ENCODE results near the gene LAMA3. TPM values are rescaled to one million over a fixed set of nuclear protein-coding genes. Genes with fewer than 3 reads are reported as not detected.

Gene LAMA3
- total and polyA plus RNA-seq, 10 donors = 1.3 to 7.1 (median 3.0) TPM

DNA sequence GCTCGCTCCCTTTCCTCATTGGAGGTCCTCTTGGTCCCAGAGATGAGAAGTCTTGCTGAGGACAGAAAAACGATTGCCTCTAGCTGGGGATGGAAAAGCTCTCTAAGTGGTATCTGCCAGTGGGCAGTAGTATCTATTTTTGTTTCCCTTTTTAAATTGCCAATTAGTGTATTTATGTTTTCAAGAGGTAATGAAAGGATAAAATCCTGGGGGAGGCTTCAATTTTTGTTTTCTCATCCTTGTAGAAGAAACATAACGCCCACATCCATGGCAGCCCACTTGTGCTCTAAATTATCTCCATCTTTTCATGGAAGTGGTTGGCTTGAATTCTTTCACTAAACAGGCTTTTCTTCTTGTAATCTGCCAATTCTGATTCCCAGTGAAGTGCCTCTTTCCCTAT, 40.8 kb upstream of the LAMA3 start:
- no peak overlapping the region for H3K4me3 ChIP-seq
- no peak for DNase-seq
- H3K27ac ChIP-seq = no peak overlapping the region
- WGBS, 5 donors = 76 to 87% (median 82%) methylated on average over 3 of the region's 3 CpGs
- H3K36me3 ChIP-seq = no peaks in the 10 kb centered on the region
- H3K9me3 ChIP-seq = no peaks in the 10 kb centered on the region
- H3K27me3 ChIP-seq (replicated peaks in 1 of 7) = no peaks in the 10 kb centered on the region
- TF ChIP-seq POLR2AphosphoS5 (IDR thresholded peaks at IDR 0.05) = no peak
- no peak for TF ChIP-seq POLR2A (IDR thresholded peaks at IDR 0.05)
- TF ChIP-seq, protein P1, sequence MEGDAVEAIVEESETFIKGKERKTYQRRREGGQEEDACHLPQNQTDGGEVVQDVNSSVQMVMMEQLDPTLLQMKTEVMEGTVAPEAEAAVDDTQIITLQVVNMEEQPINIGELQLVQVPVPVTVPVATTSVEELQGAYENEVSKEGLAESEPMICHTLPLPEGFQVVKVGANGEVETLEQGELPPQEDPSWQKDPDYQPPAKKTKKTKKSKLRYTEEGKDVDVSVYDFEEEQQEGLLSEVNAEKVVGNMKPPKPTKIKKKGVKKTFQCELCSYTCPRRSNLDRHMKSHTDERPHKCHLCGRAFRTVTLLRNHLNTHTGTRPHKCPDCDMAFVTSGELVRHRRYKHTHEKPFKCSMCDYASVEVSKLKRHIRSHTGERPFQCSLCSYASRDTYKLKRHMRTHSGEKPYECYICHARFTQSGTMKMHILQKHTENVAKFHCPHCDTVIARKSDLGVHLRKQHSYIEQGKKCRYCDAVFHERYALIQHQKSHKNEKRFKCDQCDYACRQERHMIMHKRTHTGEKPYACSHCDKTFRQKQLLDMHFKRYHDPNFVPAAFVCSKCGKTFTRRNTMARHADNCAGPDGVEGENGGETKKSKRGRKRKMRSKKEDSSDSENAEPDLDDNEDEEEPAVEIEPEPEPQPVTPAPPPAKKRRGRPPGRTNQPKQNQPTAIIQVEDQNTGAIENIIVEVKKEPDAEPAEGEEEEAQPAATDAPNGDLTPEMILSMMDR (IDR thresholded peaks at IDR 0.05 in 8 of 11, conservative IDR thresholded peaks at IDR 0.05 in 3 of 11) = no peak
- H3K4me1 ChIP-seq = peaks cover 0 to 9% (median 0%) of the 10 kb centered on the region in 6 donors
- intact Hi-C loops (cut with DNase I; ENCODE audit: low total_unique reads) = no loop called here

DNA sequence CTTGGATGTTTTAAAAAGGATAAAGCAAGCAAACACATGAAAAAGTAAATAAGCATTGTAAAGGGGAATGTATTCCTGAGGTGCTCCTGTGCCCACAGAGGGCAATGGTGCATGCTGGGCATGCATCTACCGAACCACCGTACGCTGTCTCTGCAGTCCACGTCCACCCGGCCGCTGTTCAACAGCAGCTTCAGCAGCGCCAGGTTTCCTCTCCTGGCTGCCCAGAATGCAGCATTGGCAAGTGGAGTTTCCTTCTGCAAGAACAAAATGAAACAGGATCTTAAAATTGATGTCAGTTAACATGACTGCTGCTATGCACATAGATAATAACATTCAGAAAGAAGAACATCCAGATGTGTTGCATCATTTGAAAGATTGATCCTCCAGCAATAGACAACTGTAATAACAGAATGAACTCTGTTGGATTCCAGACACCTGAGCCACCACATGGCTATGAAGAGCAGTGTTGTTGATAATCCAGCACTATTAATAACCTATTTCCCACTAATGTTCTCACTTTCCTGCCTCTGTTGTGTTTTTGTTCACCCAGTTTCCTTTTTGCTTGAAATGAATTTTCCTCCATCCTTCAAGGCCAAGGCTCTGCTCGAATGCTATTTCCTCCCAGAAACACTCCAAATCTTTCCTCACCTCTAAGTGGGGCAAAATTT, 40.2 kb upstream of the LAMA3 start:
- H3K27ac ChIP-seq = no peak overlapping the region

DNA sequence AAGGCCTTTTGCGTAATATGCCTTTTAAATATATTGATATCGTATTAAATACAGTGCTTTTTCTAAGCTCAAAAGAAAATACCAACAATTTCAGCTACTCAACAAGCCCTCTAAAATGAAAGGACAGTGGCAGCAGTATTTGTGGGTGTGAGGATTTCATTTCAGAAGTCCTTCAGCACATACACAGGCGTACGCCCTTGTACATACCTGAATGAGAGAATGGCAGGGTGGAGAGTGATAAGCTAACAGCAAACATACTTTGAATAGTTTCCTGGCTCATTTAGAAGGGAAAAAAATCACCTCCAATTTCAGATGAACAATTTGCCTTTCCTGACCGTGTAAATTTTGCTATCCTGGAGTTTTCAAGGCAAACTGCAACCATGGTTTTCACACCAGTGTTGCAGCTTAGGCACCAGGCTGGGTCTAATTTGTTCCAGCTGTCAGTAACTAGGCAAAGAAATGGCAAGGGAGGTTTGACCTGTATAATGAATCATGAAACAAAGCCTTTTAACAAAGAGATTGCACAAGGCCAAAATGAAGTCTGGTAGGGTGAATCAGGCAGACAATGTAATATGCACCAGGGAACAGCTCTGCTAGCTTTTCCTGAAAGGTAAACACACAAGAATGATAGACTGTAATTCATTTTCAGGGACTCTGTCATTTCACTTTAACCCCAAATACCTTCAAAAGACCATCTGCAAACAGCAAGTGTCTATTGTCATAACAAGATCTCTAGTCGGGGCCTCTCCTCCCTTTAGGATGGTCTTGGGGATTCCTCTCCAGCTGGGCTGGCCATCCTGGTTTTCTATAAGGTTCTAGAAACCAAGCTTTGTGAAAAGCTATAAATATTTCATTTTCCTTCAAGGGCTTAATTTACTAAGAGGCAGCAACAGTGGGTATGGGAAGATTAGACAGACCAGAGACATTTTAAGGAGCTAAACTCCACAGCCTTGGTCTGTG, 38.0 kb upstream of the LAMA3 start:
- Histone ChIP-seq H3K27ac (no peak overlapping the region), H3K4me1 (peaks cover 0 to 9% (median 0%) of the 10 kb centered on the region in 6 donors), H3K9me3 (no peaks in the 10 kb centered on the region), H3K4me3 (no peak overlapping the region), H3K27me3 (replicated peaks in 1 of 7) (no peaks in the 10 kb centered on the region), H3K36me3 (no peaks in the 10 kb centered on the region)
- TF ChIP-seq POLR2AphosphoS5 (IDR thresholded peaks at IDR 0.05) (no peak), POLR2A (IDR thresholded peaks at IDR 0.05) (no peak)
- TF ChIP-seq, protein P1 (IDR thresholded peaks at IDR 0.05 in 8 of 11, conservative IDR thresholded peaks at IDR 0.05 in 3 of 11) = no peak
- 76 to 93% (median 92%) methylated on average over 6 of the region's 6 CpGs for WGBS, 5 donors
- DNase-seq = no peak
- intact Hi-C loops (cut with DNase I; ENCODE audit: low total_unique reads) = no loop called here

More for the DNA sequence above, 40.2 kb upstream of the LAMA3 start:
- no peak for TF ChIP-seq POLR2A (IDR thresholded peaks at IDR 0.05)
- no peak for TF ChIP-seq POLR2AphosphoS5 (IDR thresholded peaks at IDR 0.05)
- TF ChIP-seq, protein P1 (IDR thresholded peaks at IDR 0.05 in 8 of 11, conservative IDR thresholded peaks at IDR 0.05 in 3 of 11) = no peak
- no peaks in the 10 kb centered on the region for H3K27me3 ChIP-seq (replicated peaks in 1 of 7)
- intact Hi-C loops (cut with DNase I; ENCODE audit: low total_unique reads) = no loop called here
- no peaks in the 10 kb centered on the region for H3K9me3 ChIP-seq
- peaks cover 0 to 9% (median 0%) of the 10 kb centered on the region in 6 donors for H3K4me1 ChIP-seq
- WGBS, 5 donors = 33 to 63% (median 43%) methylated on average over 8 of the region's 8 CpGs
- no peaks in the 10 kb centered on the region for H3K36me3 ChIP-seq
- no peak for DNase-seq
- no peak overlapping the region for H3K4me3 ChIP-seq

DNA sequence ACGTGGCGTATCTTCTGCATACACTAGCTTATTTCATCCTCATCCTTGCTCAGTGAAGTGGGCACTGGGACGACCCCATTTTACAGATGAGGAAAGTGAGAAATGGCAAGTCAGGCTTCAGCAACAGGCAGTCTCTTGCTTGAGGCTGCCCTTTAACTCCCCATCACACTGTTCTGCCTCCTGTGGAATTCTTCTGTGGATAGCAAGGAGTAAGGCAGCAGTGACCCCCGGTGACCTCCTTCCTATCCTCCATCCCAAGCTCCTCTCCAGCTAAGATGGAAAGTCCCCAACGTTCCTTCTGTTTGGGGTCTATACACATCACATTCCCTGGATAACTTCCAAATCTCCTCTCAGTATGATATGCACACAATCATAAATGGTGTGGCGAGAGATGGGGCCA, 37.0 kb upstream of the LAMA3 start:
- Histone ChIP-seq H3K27ac (no peak overlapping the region), H3K9me3 (no peaks in the 10 kb centered on the region), H3K4me1 (peaks cover 0 to 9% (median 0%) of the 10 kb centered on the region in 6 donors), H3K4me3 (no peak overlapping the region), H3K27me3 (replicated peaks in 1 of 7) (no peaks in the 10 kb centered on the region), H3K36me3 (no peaks in the 10 kb centered on the region)
- TF ChIP-seq POLR2AphosphoS5 (IDR thresholded peaks at IDR 0.05) = no peak
- no peak for TF ChIP-seq POLR2A (IDR thresholded peaks at IDR 0.05)
- TF ChIP-seq, protein P1 (IDR thresholded peaks at IDR 0.05 in 8 of 11, conservative IDR thresholded peaks at IDR 0.05 in 3 of 11) = no peak
- DNase-seq = no peak
- intact Hi-C loops (cut with DNase I; ENCODE audit: low total_unique reads) = no loop called here
- 78 to 86% (median 83%) methylated on average over 6 of the region's 6 CpGs for WGBS, 5 donors

Data from spleen (tissue), 11 donors.